A673 (cell line): ENCODE measurements around the gene SIRPG. TPM values are rescaled to one million over a fixed set of nuclear protein-coding genes. Genes with fewer than 3 reads are reported as not detected.
"Not testable (repeated sequence)": the region's sequence is repeated elsewhere in the genome, so short reads cannot be mapped to it uniquely, and the experiment has no call there.

Source experiments
- BruUV-seq: library from RNA; stranded (reverse); fragments of 400-500 nt; replicated peaks from 2 replicates; lab custom pipeline; 2021; lab: Mats Ljungman, UMichigan
- CTCF ChIA-PET: fragments of 300-600 bp; sonication (Branson Sonifier 250); formaldehyde crosslinking; loops from one replicate; lab custom pipeline; 2022; ENCODE audit warnings: antibody characterized with exemption; lab: Charles Lee
- POLR2A ChIA-PET: fragments of 300-600 bp; sonication (Branson Sonifier 250); formaldehyde crosslinking; loops from one replicate; lab custom pipeline; 2022; ENCODE audit warnings: antibody characterized with exemption; ENCODE audit not compliant: low non-redundant PET; lab: Charles Lee
- DNase-seq: peaks from one replicate; pipeline ENCODE4 v3.0.0-alpha.2; 2015; ENCODE audit warnings: low spot score
- H3K27ac ChIP-seq: fragments of 200-600 bp; sonication (generic); 2 replicates; pipeline ENCODE4 v1.5.1; 2016; ENCODE audit warnings: mixed run types, low read depth, mild to moderate bottlenecking, mixed read lengths, antibody characterized with exemption, low read length; ENCODE audit not compliant: poor library complexity, severe bottlenecking
- H3K27me3 ChIP-seq: fragments of 200-600 bp; sonication (generic); replicated peaks from 2 replicates; pipeline ENCODE4 v1.6.1; 2017; ENCODE audit warnings: mixed run types, low read depth, mild to moderate bottlenecking, mixed read lengths, antibody characterized with exemption, low read length; ENCODE audit not compliant: insufficient read depth, poor library complexity
- H3K36me3 ChIP-seq: fragments of 200-600 bp; sonication (generic); 2 replicates; pipeline ENCODE4 v1.6.1; 2016; ENCODE audit warnings: mixed run types, mild to moderate bottlenecking, mixed read lengths, antibody characterized with exemption, low read length; ENCODE audit not compliant: insufficient read depth, poor library complexity, severe bottlenecking
- H3K4me1 ChIP-seq: fragments of 200-600 bp; sonication (generic); 2 replicates; pipeline ENCODE4 v1.6.1; 2017; ENCODE audit warnings: mixed run types, mild to moderate bottlenecking, mixed read lengths, antibody characterized with exemption, low read length; ENCODE audit not compliant: insufficient read depth, poor library complexity, severe bottlenecking
- H3K4me3 ChIP-seq: fragments of 200-600 bp; sonication (generic); 2 replicates; pipeline ENCODE4 v1.5.1; 2016; ENCODE audit warnings: low read depth, mixed run types, mild to moderate bottlenecking, mixed read lengths, low read length; ENCODE audit not compliant: poor library complexity, severe bottlenecking
- H3K9me3 ChIP-seq: fragments of 200-600 bp; sonication (generic); 2 replicates; pipeline ENCODE4 v1.6.1; 2016; ENCODE audit warnings: mixed run types, low read depth, mild to moderate bottlenecking, mixed read lengths, antibody characterized with exemption, low read length; ENCODE audit not compliant: poor library complexity, severe bottlenecking
- CTCF ChIP-seq: fragments of 300-800, 200-600 bp; sonication (generic); conservative IDR thresholded peaks from 2 replicates; pipeline ENCODE4 v1.5.1; 2017; ENCODE audit warnings: low read depth, mild to moderate bottlenecking, antibody characterized with exemption, low read length, moderate library complexity, mixed read lengths
- EZH2 ChIP-seq: fragments of 200-600 bp; sonication (generic); IDR thresholded peaks from 2 replicates; pipeline ENCODE4 v1.6.1; 2017; ENCODE audit warnings: borderline replicate concordance, low read depth, mild to moderate bottlenecking, mixed read lengths, antibody characterized with exemption, low read length; ENCODE audit not compliant: poor library complexity, severe bottlenecking
- intact Hi-C: fragments of 100-400 bp; cut with micrococcal nuclease; formaldehyde crosslinking; loops from one replicate; pipeline ENCODE4 v1.10.0; 2022; ENCODE audit not compliant: unreplicated experiment
- total RNA-seq: library from RNA; stranded (reverse); gene quantifications from 2 replicates; pipeline ENCODE4 v1.2.3, GENCODE V29; 2021

Gene SIRPG
- total RNA-seq, 1 experiment from 2014 or later = not detected

GRCh38 chr20:1646975-1647431, 10.6 kb downstream of the SIRPG start:
- ChIA-PET CTCF (no interaction called here), POLR2A (no interaction called here)
- Histone ChIP-seq H3K27me3 (peaks cover 8% of the 10 kb centered on the region), H3K27ac (no peak overlapping the region), H3K4me3 (no peak overlapping the region), H3K9me3 (no peaks in the 10 kb centered on the region), H3K36me3 (no peaks in the 10 kb centered on the region), H3K4me1 (no peaks in the 10 kb centered on the region)
- intact Hi-C loops = no loop called here
- DNase-seq = no peak
- TF ChIP-seq EZH2 (no peak), CTCF (no peak)
- BruUV-seq = no TSS peak

- intact Hi-C loops = no loop called here
- POLR2A ChIA-PET = no interaction called here
- CTCF ChIA-PET = no interaction called here
- no TSS peak for BruUV-seq
- no peak for TF ChIP-seq CTCF
- TF ChIP-seq EZH2 = no peak
- Histone ChIP-seq H3K4me1 (no peaks in the 10 kb centered on the region), H3K36me3 (no peaks in the 10 kb centered on the region), H3K27ac (no peak overlapping the region), H3K27me3 (peaks cover 11% of the 10 kb centered on the region), H3K4me3 (no peak overlapping the region), H3K9me3 (no peaks in the 10 kb centered on the region)
- DNase-seq = no peak
Measured at GRCh38 chr20:1644101-1644962, 13.2 kb downstream of the SIRPG start.

DNA sequence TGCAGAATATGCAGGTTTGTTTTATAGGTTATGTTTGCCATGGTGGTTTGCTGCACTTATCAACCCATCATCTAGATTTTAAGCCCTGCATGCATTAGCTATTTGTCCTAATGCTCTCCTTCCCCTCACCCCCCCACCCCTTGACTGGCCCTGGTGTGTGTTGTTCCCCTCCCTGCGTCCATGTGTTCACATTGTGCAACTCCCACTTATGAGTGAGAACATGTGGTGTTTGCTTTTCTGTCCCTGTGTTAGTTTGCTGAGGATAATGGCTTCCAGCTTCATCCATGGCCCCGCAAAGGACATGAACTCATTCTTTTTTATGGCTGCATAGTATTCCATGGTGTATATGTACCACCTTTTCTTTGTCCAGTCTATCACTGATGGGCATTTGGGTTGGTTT, 18.9 kb downstream of the SIRPG start:
- H3K4me1 ChIP-seq, H3K27ac ChIP-seq, POLR2A ChIA-PET, intact Hi-C loops, DNase-seq, BruUV-seq, H3K36me3 ChIP-seq, H3K9me3 ChIP-seq, H3K4me3 ChIP-seq: not testable (repeated sequence)
- CTCF ChIA-PET = interaction anchor here (0.6 kb wide), 1 partner anchor 11 kb away, joined by 3 read pairs; no protein-coding TSS in a partner anchor
- H3K27me3 ChIP-seq = peaks cover 11% of the 10 kb centered on the region

DNA sequence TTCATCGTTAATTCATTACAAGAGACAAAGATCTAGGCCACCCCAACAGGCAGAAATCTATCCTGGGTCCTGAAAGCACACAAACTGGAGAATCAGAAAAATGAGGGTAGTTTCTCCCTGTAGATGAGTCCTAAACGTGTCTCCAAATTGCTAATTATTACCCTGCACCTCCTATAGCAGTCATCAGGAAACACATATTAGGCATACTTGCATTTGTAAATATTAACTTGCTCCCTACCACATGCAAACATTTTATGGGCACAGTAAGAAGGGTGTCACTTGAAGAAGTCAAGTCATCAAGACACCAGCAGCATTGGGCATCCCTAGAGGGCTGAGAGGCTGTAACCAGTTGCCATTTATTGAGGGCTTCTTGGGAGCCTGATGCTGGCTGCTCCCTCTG, 19.8 kb downstream of the SIRPG start:
- no peaks in the 10 kb centered on the region for H3K9me3 ChIP-seq
- no peaks in the 10 kb centered on the region for H3K4me1 ChIP-seq
- H3K27me3 ChIP-seq = peaks cover 8% of the 10 kb centered on the region
- no peak for DNase-seq
- H3K27ac ChIP-seq = no peak overlapping the region
- no peak for TF ChIP-seq EZH2
- TF ChIP-seq CTCF = no peak
- CTCF ChIA-PET = no interaction called here
- POLR2A ChIA-PET = no interaction called here
- intact Hi-C loops = no loop called here
- H3K4me3 ChIP-seq = no peak overlapping the region
- no peaks in the 10 kb centered on the region for H3K36me3 ChIP-seq
- no TSS peak for BruUV-seq
